HUES64 (cell line): ENCODE measurements around the gene TMC4.
A peak's percentile ranks its signal among the peaks of the same experiment; 100 is the strongest.
"Not testable (repeated sequence)": the region's sequence is repeated elsewhere in the genome, so short reads cannot be mapped to it uniquely, and the experiment has no call there.

ENCODE experiments used
- H3K27ac ChIP-seq: 2 replicates; pipeline ENCODE4 v1.7.0; 2013; ENCODE audit warnings: low read depth, low read length, inconsistent platforms
- H3K27me3 ChIP-seq: 2 replicates; pipeline ENCODE4 v1.6.1; 2013; ENCODE audit warnings: mild to moderate bottlenecking, low read length; ENCODE audit not compliant: insufficient read depth
- H3K36me3 ChIP-seq: 2 replicates; pipeline ENCODE4 v1.6.1; 2013; ENCODE audit warnings: mild to moderate bottlenecking, low read length; ENCODE audit not compliant: insufficient read depth
- H3K4me1 ChIP-seq: 2 replicates; pipeline ENCODE4 v1.6.1; 2013; ENCODE audit warnings: mild to moderate bottlenecking, low read length, moderate library complexity; ENCODE audit not compliant: insufficient read depth
- H3K4me3 ChIP-seq: 2 replicates; pipeline ENCODE4 v1.5.1; 2013; ENCODE audit warnings: mild to moderate bottlenecking, low read length, moderate library complexity
- H3K9ac ChIP-seq: 2 replicates; pipeline ENCODE4 v1.6.1; 2013; ENCODE audit warnings: mild to moderate bottlenecking, low read depth, low read length
- H3K9me3 ChIP-seq: 2 replicates; pipeline ENCODE4 v1.6.1; 2013; ENCODE audit warnings: low read depth, low read length; ENCODE audit not compliant: insufficient read depth
- WGBS: fragments of 150-250, 120-280 bp; methylation state at CpG from one replicate; pipeline ENCODE4 v1.1.7; 2013; ENCODE audit warnings: missing lambda C conversion rate; 5-methylcytosine and 5-hydroxymethylcytosine counted together

TMC4 gene

GRCh38 chr19:54178581-54179261 lies 5.8 kb upstream of the TMC4 start:
- Histone ChIP-seq H3K27ac (no peak overlapping the region), H3K4me1 (no peaks in the 10 kb centered on the region), H3K36me3 (peaks cover 45% of the 10 kb centered on the region), H3K27me3 (no peaks in the 10 kb centered on the region), H3K9ac (no peak overlapping the region), H3K9me3 (no peaks in the 10 kb centered on the region), H3K4me3 (no peak overlapping the region)
- WGBS, result 90% methylated on average over 23 of the region's 23 CpGs

DNA sequence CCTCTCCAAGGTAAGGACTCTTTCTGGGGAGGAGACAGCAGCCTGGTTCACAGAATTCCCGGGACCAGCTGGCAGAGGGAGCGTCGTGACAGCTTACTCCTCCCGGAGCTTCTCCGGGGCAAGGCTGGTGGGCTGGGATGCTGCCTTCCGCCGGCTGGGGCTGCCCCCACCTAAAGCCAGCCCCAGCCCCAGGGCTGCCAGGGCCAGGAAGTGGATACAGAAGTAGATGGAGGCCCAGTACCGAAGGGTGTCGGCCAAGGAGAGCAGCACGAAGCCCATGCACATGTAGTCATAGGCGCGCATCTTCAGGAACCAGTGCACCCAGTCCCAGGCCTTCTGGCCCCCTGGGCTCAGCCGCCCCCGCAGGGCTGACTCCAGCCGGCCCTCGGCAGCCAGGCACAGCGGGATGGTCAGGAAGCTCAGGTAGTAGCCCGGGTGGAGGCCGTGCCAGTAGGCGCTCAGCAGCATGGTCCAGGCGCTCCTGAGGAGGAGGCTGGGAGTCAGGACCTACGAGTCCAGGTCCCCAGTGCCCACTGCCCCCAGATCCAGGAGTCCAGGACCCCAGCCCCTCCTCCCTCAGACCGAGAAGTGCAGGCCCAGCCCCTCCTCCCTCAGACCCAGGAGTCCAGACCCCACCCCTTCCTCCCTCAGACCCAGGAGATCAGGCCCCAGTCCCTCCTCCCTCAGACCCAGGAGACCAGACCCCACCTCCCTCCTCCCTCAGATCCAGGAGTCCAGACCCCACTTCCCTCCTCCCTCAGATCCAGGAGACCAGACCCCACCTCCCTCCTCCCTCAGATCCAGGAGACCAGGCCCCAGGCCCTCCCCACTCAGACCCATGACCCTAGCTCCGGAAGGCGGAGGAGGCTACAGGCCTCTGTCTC lies 1.2 kb upstream of the TMC4 start:
- Histone ChIP-seq H3K4me1 (no peaks in the 10 kb centered on the region), H3K9me3 (no peaks in the 10 kb centered on the region), H3K4me3 (no peak overlapping the region), H3K27ac (peak overlapping the region; percentile 29; the same call in 1 of the 2 replicates), H3K9ac (no peak overlapping the region), H3K27me3 (no peaks in the 10 kb centered on the region), H3K36me3 (peaks cover 23% of the 10 kb centered on the region)
- WGBS, result 79% methylated on average over 25 of the region's 25 CpGs

DNA sequence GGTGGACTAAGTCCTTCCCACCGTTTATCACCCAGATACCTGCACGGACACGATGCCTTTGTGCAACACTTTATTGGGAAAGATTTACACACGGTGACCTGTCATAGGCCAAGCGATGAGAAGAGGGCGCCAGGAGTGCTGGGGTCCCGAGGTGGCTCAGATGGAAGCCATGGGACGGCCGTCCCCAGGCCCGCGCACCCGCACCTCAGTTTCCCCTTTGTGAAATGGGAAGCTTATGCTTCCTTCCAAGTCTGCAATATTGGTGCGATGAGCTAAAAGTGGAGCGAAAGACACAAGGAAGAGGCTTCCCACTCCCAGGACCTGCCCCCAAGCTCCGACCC lies 369 bp upstream of the TMC4 start:
- Histone ChIP-seq H3K36me3 (peaks cover 14% of the 10 kb centered on the region; the same call in 1 of the 2 replicates), H3K4me1 (no peaks in the 10 kb centered on the region), H3K9ac (no peak overlapping the region), H3K27ac (peak overlapping the region; percentile 29; the same call in 1 of the 2 replicates), H3K27me3 (no peaks in the 10 kb centered on the region), H3K9me3 (no peaks in the 10 kb centered on the region), H3K4me3 (peak overlapping the region; percentile 26; the same call in 1 of the 2 replicates)
- 55% methylated on average over 15 of the region's 15 CpGs for WGBS

DNA sequence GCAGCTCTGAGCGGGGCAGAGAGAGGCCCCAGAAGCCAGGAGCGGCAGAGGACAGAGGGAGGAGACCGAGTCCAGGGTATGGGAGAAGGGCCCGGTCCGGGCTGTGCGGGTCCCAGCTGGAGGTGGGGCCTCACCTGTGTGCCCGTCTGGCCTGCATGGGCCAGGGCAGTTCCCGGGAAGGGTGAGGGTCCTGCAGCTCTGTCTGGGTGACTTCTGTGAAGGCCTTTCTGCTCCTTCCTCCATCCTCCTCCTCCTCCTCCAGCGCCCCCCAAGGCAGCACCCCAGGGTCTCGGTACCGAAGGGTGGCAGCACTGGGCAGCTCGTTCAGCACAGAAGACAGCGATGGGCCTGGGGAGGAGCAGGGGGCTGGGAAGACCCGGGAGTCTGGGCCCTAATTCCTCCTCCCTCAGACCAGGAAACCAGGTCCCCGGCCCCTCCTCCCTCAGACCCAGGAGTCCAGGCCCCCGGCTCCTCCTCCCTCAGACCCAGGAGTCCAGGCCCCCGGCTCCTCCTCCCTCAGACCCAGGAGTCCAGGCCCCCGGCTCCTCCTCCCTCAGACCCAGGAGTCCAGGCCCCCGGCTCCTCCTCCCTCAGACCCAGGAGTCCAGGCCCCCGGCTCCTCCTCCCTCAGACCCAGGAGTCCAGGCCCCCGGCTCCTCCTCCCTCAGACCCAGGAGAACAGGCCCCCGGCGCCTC lies 1.1 kb downstream of the TMC4 start:
- not testable (repeated sequence) for H3K9ac ChIP-seq, H3K27ac ChIP-seq, H3K9me3 ChIP-seq, H3K36me3 ChIP-seq, H3K4me1 ChIP-seq, H3K4me3 ChIP-seq, H3K27me3 ChIP-seq
- WGBS, result 83% methylated on average over 18 of the region's 23 CpGs

- Histone ChIP-seq H3K4me3 (no peak overlapping the region), H3K27me3 (no peaks in the 10 kb centered on the region), H3K9ac (no peak overlapping the region), H3K9me3 (no peaks in the 10 kb centered on the region), H3K4me1 (no peaks in the 10 kb centered on the region), H3K27ac (no peak overlapping the region), H3K36me3 (no peaks in the 10 kb centered on the region)
- 92% methylated on average over 21 of the region's 21 CpGs for WGBS
Measured at GRCh38 chr19:54169149-54169740, 3.7 kb downstream of the TMC4 start.

GRCh38 chr19:54168174-54168917 lies 4.6 kb downstream of the TMC4 start:
- WGBS, result 34% methylated on average over 25 of the region's 25 CpGs
- no peak overlapping the region for H3K4me3 ChIP-seq

GRCh38 chr19:54165222-54165621 lies 7.7 kb downstream of the TMC4 start:
- Histone ChIP-seq H3K4me3 (no peak overlapping the region), H3K27ac (no peak overlapping the region), H3K9me3 (no peaks in the 10 kb centered on the region), H3K36me3 (no peaks in the 10 kb centered on the region), H3K9ac (no peak overlapping the region), H3K4me1 (0 out of 2 replicates have a peak, but pooled peaks cover 6% of the 10 kb centered on the region), H3K27me3 (no peaks in the 10 kb centered on the region)
- 91% methylated on average over 25 of the region's 25 CpGs for WGBS

More at GRCh38 chr19:54168174-54168917, 4.6 kb downstream of the TMC4 start:
- Histone ChIP-seq H3K9ac (no peak overlapping the region), H3K27ac (no peak overlapping the region), H3K27me3 (no peaks in the 10 kb centered on the region), H3K4me1 (no peaks in the 10 kb centered on the region), H3K9me3 (no peaks in the 10 kb centered on the region), H3K36me3 (no peaks in the 10 kb centered on the region)

- 0 out of 2 replicates have a peak, but pooled peaks cover 6% of the 10 kb centered on the region for H3K4me1 ChIP-seq
- no peaks in the 10 kb centered on the region for H3K9me3 ChIP-seq
- no peak overlapping the region for H3K9ac ChIP-seq
- no peak overlapping the region for H3K27ac ChIP-seq
- no peaks in the 10 kb centered on the region for H3K36me3 ChIP-seq
- peak overlapping the region; percentile 43 for H3K4me3 ChIP-seq
- no peaks in the 10 kb centered on the region for H3K27me3 ChIP-seq
- 33% methylated on average over 35 of the region's 37 CpGs for WGBS
Measured at GRCh38 chr19:54164369-54165068, 8.4 kb downstream of the TMC4 start.

DNA sequence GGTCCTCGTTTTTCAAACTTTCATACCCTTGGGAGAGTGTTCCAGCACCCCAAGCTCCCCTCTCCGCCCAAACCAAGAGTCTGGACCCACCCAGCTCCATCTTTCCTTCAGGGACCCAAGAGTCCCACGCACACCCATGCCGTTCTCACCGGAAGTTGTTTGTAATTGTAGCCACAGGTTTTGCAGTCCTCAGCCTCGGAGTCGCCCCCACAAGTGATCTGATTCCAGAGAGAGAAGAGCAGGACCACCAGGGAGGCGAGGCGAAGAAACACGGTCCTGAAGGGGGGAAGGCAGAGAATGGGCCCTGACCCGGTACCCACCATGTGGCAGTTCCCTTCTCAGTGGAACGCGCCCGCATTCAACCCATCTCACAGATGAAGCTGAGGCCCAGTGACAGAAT lies 10.1 kb downstream of the TMC4 start:
- no peak overlapping the region for H3K27ac ChIP-seq
- peak overlapping the region; percentile 63 for H3K4me3 ChIP-seq
- 0 out of 2 replicates have a peak, but pooled peaks cover 2% of the 10 kb centered on the region for H3K36me3 ChIP-seq
- H3K9ac ChIP-seq, result no peak overlapping the region
- no peaks in the 10 kb centered on the region for H3K9me3 ChIP-seq
- peaks cover 11% of the 10 kb centered on the region; the same call in 1 of the 2 replicates for H3K4me1 ChIP-seq
- whole genome bisulfite sequencing, result 92% methylated on average over 14 of the region's 14 CpGs
- no peaks in the 10 kb centered on the region for H3K27me3 ChIP-seq
